SK-N-SH (cell line): ENCODE measurements around the gene DNHD1. TPM values are rescaled to one million over a fixed set of nuclear protein-coding genes. Genes with fewer than 3 reads are reported as not detected.

Experiments
- CTCF ChIA-PET: fragments of 300-600, 350-600 bp; formaldehyde crosslinking; extraction: SDS; loops from one replicate; lab custom pipeline; 2021; lab: Yijun Ruan, JAX
- POLR2A ChIA-PET: fragments of 350-600 bp; sonication (Branson Sonifier 250); formaldehyde crosslinking; extraction: SDS; loops from one replicate; lab custom pipeline; 2020; ENCODE audit warnings: antibody characterized with exemption, inconsistent platforms; lab: Yijun Ruan, JAX
- DNase-seq: peaks from one replicate; pipeline ENCODE4 v3.0.0; 2012
- H2AFZ ChIP-seq: fragments of 200-600 bp; sonication (generic); 2 replicates; pipeline ENCODE4 v1.8.1; 2016; ENCODE audit warnings: antibody characterized with exemption, mild to moderate bottlenecking, low read depth
- H3F3A ChIP-seq: fragments of 200-600 bp; sonication (generic); replicated peaks from 2 replicates; pipeline ENCODE3; 2016; ENCODE audit warnings: antibody characterized with exemption, mild to moderate bottlenecking; ENCODE audit not compliant: insufficient read depth
- H3K27ac ChIP-seq, 2 experiments: fragments of 200-500 bp in 1 of 2; fragments of 200-600 bp in 1 of 2; sonication (Bioruptor generic) in 1 of 2; sonication (generic), shearing (Covaris generic) in 1 of 2; 2 replicates each; pipeline versions ENCODE4 v1.5.1 to v1.6.1; 2014 to 2016; ENCODE audit warnings: low read depth in 2 of 2, inconsistent platforms in 1 of 2, low read length in 1 of 2, mild to moderate bottlenecking in 1 of 2, mixed read lengths in 1 of 2
- H3K27me3 ChIP-seq: fragments of 200-600 bp; sonication (generic), shearing (Covaris generic); 2 replicates; pipeline ENCODE4 v1.6.1; 2016; ENCODE audit warnings: mixed run types; ENCODE audit not compliant: insufficient read depth
- H3K36me3 ChIP-seq, 2 experiments: fragments of 200-500 bp in 1 of 2; fragments of 200-600 bp in 1 of 2; sonication (Bioruptor generic) in 1 of 2; sonication (generic) in 1 of 2; replicated peaks in 1 of 2; 2 replicates each; pipeline versions ENCODE3 to v1.5.1; 2014 to 2016; ENCODE audit warnings: low read length in 1 of 2, mild to moderate bottlenecking in 1 of 2; ENCODE audit not compliant: insufficient read depth in 2 of 2, control insufficient read depth in 1 of 2
- H3K4me1 ChIP-seq, 2 experiments: fragments of 200-500 bp in 1 of 2; fragments of 200-600 bp in 1 of 2; sonication (Bioruptor generic) in 1 of 2; sonication (generic), shearing (Covaris generic) in 1 of 2; 2 replicates each; pipeline versions ENCODE4 v1.5.1 to v1.6.1; 2014 to 2016; ENCODE audit warnings: low read depth in 1 of 2, low read length in 1 of 2, mixed run types in 1 of 2; ENCODE audit not compliant: insufficient read depth in 2 of 2, control insufficient read depth in 1 of 2
- H3K4me2 ChIP-seq: fragments of 200-600 bp; sonication (generic), shearing (Covaris generic); 2 replicates; pipeline ENCODE4 v1.6.1; 2017; ENCODE audit warnings: mixed run types
- H3K4me3 ChIP-seq, 2 experiments: fragments of 200-500 bp in 1 of 2; fragments of 200-600 bp in 1 of 2; sonication (Bioruptor generic) in 1 of 2; sonication (generic), shearing (Covaris generic) in 1 of 2; 2 replicates each; pipeline versions ENCODE4 v1.5.1 to v1.8.1; 2014 to 2016; ENCODE audit warnings: low read depth in 2 of 2, inconsistent platforms in 1 of 2, low read length in 1 of 2, mild to moderate bottlenecking in 1 of 2, mixed read lengths in 1 of 2, moderate library complexity in 1 of 2
- H3K79me2 ChIP-seq: fragments of 200-600 bp; sonication (generic); 2 replicates; pipeline ENCODE4 v1.8.1; 2017; ENCODE audit warnings: mild to moderate bottlenecking; ENCODE audit not compliant: insufficient read depth
- H3K9ac ChIP-seq: fragments of 200-600 bp; sonication (generic); 2 replicates; pipeline ENCODE4 v1.6.1; 2017; ENCODE audit warnings: mixed run types
- H3K9me2 ChIP-seq: fragments of 200-600 bp; sonication (generic); 2 replicates; pipeline ENCODE4 v1.6.1; 2017; ENCODE audit warnings: mixed run types
- H3K9me3 ChIP-seq: fragments of 200-600 bp; sonication (generic); 2 replicates; pipeline ENCODE4 v1.6.1; 2017; ENCODE audit warnings: mixed run types, mild to moderate bottlenecking, moderate library complexity
- H4K20me1 ChIP-seq: fragments of 200-600 bp; sonication (generic); 2 replicates; pipeline ENCODE4 v1.6.1; 2017; ENCODE audit warnings: mild to moderate bottlenecking, mixed run types; ENCODE audit not compliant: insufficient read depth
- EP300 ChIP-seq, 2 experiments: IDR thresholded peaks; 2 replicates each; pipeline versions ENCODE4 v1.4.0 to v1.6.1; 2012; ENCODE audit warnings: borderline replicate concordance in 1 of 2, low read depth in 1 of 2, low read length in 1 of 2
- FOXM1 ChIP-seq: IDR thresholded peaks from 2 replicates; pipeline ENCODE4 v1.4.0; 2012; ENCODE audit warnings: low read depth, mild to moderate bottlenecking
- IRF3 ChIP-seq: fragments of 150-350 bp; IDR thresholded peaks from 2 replicates; pipeline ENCODE4 v1.6.1; 2016; ENCODE audit warnings: mild to moderate bottlenecking, low read depth, low read length
- MAX ChIP-seq: IDR thresholded peaks from 2 replicates; pipeline ENCODE4 v1.4.0; 2012; ENCODE audit warnings: low read depth
- MEF2A ChIP-seq: IDR thresholded peaks from 2 replicates; pipeline ENCODE4 v1.4.0; 2012; ENCODE audit warnings: low read depth, borderline replicate concordance
- RAD21 ChIP-seq: IDR thresholded peaks from 2 replicates; pipeline ENCODE4 v1.6.1; 2012; ENCODE audit warnings: mild to moderate bottlenecking, low read length
- REST ChIP-seq: IDR thresholded peaks from 2 replicates; pipeline ENCODE4 v1.6.1; 2012; ENCODE audit warnings: mild to moderate bottlenecking, low read depth, low read length, moderate library complexity
- RFX5 ChIP-seq: IDR thresholded peaks from 2 replicates; pipeline ENCODE4 v1.6.1; 2012; ENCODE audit warnings: mild to moderate bottlenecking, improper control_type of control experiment, low read length
- RXRA ChIP-seq: IDR thresholded peaks from 2 replicates; pipeline ENCODE4 v1.4.0; 2012; ENCODE audit warnings: low read depth, mild to moderate bottlenecking, borderline replicate concordance
- SIN3A ChIP-seq: IDR thresholded peaks from 2 replicates; pipeline ENCODE4 v1.6.1; 2012; ENCODE audit warnings: low read depth, mild to moderate bottlenecking, low read length, moderate library complexity, borderline replicate concordance
- YY1 ChIP-seq: IDR thresholded peaks from 2 replicates; pipeline ENCODE4 v1.4.0; 2012; ENCODE audit warnings: low read depth, mild to moderate bottlenecking
- WGBS: methylation state at CpG from one replicate; pipeline ENCODE4 v1.1.6; 2017; ENCODE audit warnings: low lambda C conversion rate; 5-methylcytosine and 5-hydroxymethylcytosine counted together
- polyA plus RNA-seq, 3 experiments: library from polyadenylated mRNA; depleted of rRNA; stranded (reverse); fragments of >200 nt; gene quantifications; 2 replicates each; pipeline ENCODE4 v1.2.3, GENCODE V29; 2012
- TF ChIP-seq, protein P1 (sequence below): IDR thresholded peaks from 2 replicates; pipeline ENCODE4 v1.4.0; 2012; ENCODE audit warnings: low read depth, borderline replicate concordance

The DNHD1 gene
- polyA plus RNA-seq, 1 of the 3 experiments (the other 2 are of a cell fraction) = 5.3 TPM

DNA sequence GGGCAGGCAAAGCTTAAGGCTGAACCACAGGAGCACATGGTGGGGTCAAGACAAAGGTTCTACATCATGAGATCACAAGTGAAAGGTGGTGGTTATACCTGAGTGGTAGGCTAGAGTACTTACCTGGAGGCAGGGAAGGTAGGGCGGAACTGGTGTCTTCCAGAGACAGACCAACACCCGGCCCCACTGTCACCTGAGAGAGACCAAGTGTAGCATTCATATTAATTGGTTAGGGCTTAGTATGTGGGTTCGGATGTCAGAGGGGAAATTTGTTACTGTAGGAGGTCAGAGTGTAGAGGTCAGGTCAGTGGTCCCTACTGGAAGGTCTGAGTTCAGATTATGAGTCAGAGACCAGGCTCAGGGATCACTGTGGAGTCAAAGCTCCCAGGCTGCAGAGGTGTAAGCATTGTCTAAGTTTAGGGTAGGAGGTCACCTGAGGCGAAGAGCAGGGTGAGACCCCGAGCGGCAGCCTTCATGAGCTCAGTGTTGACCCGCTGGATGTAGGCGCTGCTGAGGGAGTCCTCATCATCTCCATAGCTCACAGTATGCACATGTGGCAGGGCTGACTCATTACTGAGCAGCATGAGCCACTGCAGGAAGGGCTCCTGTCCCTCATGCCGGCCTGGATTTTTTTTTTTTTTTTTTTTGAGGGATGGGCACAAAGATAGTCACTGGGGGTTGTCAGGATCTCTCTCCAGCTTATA is 119.0 kb downstream of the DNHD1 start:
- TF ChIP-seq EP300 (IDR thresholded peaks at IDR 0.05; ENCODE audit: borderline replicate concordance in 1 of 2, low read depth in 1 of 2, low read length in 1 of 2) (no peak), MAX (0 out of 2 replicates have a peak, but pooled peaks have one; percentile 15), YY1 (no peak), MEF2A (no peak)
- Histone ChIP-seq H3K27me3 (no peaks in the 10 kb centered on the region), H3K27ac (no peak overlapping the region), H4K20me1 (no peaks in the 10 kb centered on the region), H3K9ac (no peak overlapping the region), H3F3A (peaks cover 26% of the 10 kb centered on the region), H3K4me3 (no peak overlapping the region), H3K4me1 (peaks cover 7 to 22% of the 10 kb centered on the region in 2 experiments; a peak in 3 of 4 replicates), H3K9me3 (no peaks in the 10 kb centered on the region), H3K79me2 (peaks cover 22% of the 10 kb centered on the region), H3K36me3 (peaks cover 2 to 26% of the 10 kb centered on the region in 2 experiments), H3K9me2 (no peaks in the 10 kb centered on the region), H2AFZ (no peak overlapping the region), H3K4me2 (no peak overlapping the region)
- DNase-seq = no peak
- POLR2A ChIA-PET = no interaction called here
- CTCF ChIA-PET = interaction anchor here (0.7 kb wide), 1 partner anchor 85 kb away, joined by 3 read pairs; no protein-coding TSS in a partner anchor
- 81% methylated on average over 7 of the region's 9 CpGs for WGBS

- Histone ChIP-seq H4K20me1 (no peaks in the 10 kb centered on the region), H3K27ac (no peak overlapping the region), H3K9me3 (no peaks in the 10 kb centered on the region), H3K4me3 (no peak overlapping the region), H3K79me2 (peaks cover 15% of the 10 kb centered on the region; the same call in 1 of the 2 replicates), H3K4me2 (no peak overlapping the region), H3K9me2 (no peaks in the 10 kb centered on the region), H3K9ac (no peak overlapping the region), H3K27me3 (no peaks in the 10 kb centered on the region), H3K36me3 (peaks cover 0 to 23% of the 10 kb centered on the region in 2 experiments), H3K4me1 (peaks cover 7 to 19% of the 10 kb centered on the region in 2 experiments; a peak in 3 of 4 replicates), H3F3A (peaks cover 25% of the 10 kb centered on the region), H2AFZ (no peak overlapping the region)
- ChIA-PET POLR2A (no interaction called here), CTCF (no interaction called here)
- TF ChIP-seq RFX5 (no peak), RXRA (no peak), MAX (no peak), FOXM1 (no peak), EP300 (IDR thresholded peaks at IDR 0.05; ENCODE audit: borderline replicate concordance in 1 of 2, low read depth in 1 of 2, low read length in 1 of 2) (no peak), RAD21 (no peak), SIN3A (no peak), IRF3 (no peak), REST (no peak)
- TF ChIP-seq, protein P1, sequence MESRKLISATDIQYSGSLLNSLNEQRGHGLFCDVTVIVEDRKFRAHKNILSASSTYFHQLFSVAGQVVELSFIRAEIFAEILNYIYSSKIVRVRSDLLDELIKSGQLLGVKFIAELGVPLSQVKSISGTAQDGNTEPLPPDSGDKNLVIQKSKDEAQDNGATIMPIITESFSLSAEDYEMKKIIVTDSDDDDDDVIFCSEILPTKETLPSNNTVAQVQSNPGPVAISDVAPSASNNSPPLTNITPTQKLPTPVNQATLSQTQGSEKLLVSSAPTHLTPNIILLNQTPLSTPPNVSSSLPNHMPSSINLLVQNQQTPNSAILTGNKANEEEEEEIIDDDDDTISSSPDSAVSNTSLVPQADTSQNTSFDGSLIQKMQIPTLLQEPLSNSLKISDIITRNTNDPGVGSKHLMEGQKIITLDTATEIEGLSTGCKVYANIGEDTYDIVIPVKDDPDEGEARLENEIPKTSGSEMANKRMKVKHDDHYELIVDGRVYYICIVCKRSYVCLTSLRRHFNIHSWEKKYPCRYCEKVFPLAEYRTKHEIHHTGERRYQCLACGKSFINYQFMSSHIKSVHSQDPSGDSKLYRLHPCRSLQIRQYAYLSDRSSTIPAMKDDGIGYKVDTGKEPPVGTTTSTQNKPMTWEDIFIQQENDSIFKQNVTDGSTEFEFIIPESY = no peak
- WGBS = 86% methylated on average over 8 of the region's 14 CpGs
- no peak for DNase-seq
These were observed 119.6 kb downstream of the DNHD1 start for GRCh38 chr11:6616596-6617250.
